Measurements from ENCODE around the gene RAB4B. TPM values are rescaled to one million over a fixed set of nuclear protein-coding genes. Genes with fewer than 3 reads are reported as not detected.

Gene RAB4B
- total and polyA plus RNA-seq, 4 experiments from 2014 or later = 53.5 to 69.8 (median 61.2) TPM

Other genes starting within 250 kb of the RAB4B start
- 100 to 1,000 TPM; 167 to 170 TPM for gene SHKBP1, start 201.4 kb upstream of the RAB4B start, total RNA-seq
- gene SHKBP1, start 201.4 kb upstream of the RAB4B start, polyA plus RNA-seq = 100 to 1,000 TPM; 137 to 155 TPM
- gene LTBP4, start 176.9 kb upstream of the RAB4B start, total RNA-seq = 100 to 1,000 TPM; 157 to 158 TPM
- gene LTBP4, start 176.9 kb upstream of the RAB4B start, polyA plus RNA-seq = 10 to 100 TPM; 26.0 to 49.4 TPM
- gene NUMBL, start 87.6 kb upstream of the RAB4B start, total RNA-seq = 10 to 100 TPM; 15.8 to 20.2 TPM
- gene NUMBL, start 87.6 kb upstream of the RAB4B start, polyA plus RNA-seq = 1 to 10 TPM in 1 of 2 donors, under 1 TPM in 1; 0.35 to 1.6 TPM
- 10 to 100 TPM; 48.0 to 54.7 TPM for gene COQ8B, start 61.4 kb upstream of the RAB4B start, total RNA-seq
- gene COQ8B, start 61.4 kb upstream of the RAB4B start, polyA plus RNA-seq = 10 to 100 TPM; 20.2 to 20.4 TPM
- 10 to 100 TPM in 1 of 2 experiments, 1 to 10 TPM in 1; 8.1 to 10.2 TPM for gene ITPKC, start 61.1 kb upstream of the RAB4B start, total RNA-seq
- 1 to 10 TPM; 1.9 to 7.2 TPM for gene ITPKC, start 61.1 kb upstream of the RAB4B start, polyA plus RNA-seq
- 1 to 10 TPM; 5.2 to 5.5 TPM for gene ACTMAP, start 27.8 kb upstream of the RAB4B start, total RNA-seq
- 1 to 10 TPM in 1 of 2 donors, under 1 TPM in 1; 0.26 to 2.8 TPM for gene ACTMAP, start 27.8 kb upstream of the RAB4B start, polyA plus RNA-seq
- 10 to 100 TPM; 93.3 to 95.7 TPM for gene SNRPA, start 27.0 kb upstream of the RAB4B start, total RNA-seq
- gene SNRPA, start 27.0 kb upstream of the RAB4B start, polyA plus RNA-seq = 10 to 100 TPM; 48.8 to 63.9 TPM
- gene MIA, start 2.7 kb upstream of the RAB4B start, total RNA-seq = 10 to 100 TPM; 11.2 to 11.4 TPM
- not detected for gene MIA, start 2.7 kb upstream of the RAB4B start, polyA plus RNA-seq
- 100 to 1,000 TPM; 203 to 219 TPM for gene EGLN2, start 20.9 kb downstream of the RAB4B start, total RNA-seq
- gene EGLN2, start 20.9 kb downstream of the RAB4B start, polyA plus RNA-seq = 100 to 1,000 TPM; 141 to 207 TPM
- gene CYP2A6, start 72.2 kb downstream of the RAB4B start, total RNA-seq = under 1 TPM in 1 of 2 experiments, not detected in 1; 0.23 TPM
- gene CYP2A6, start 72.2 kb downstream of the RAB4B start, polyA plus RNA-seq = not detected
- gene CYP2A7, start 104.0 kb downstream of the RAB4B start, total RNA-seq = not detected
- gene CYP2A7, start 104.0 kb downstream of the RAB4B start, polyA plus RNA-seq = not detected
- not detected for gene CYP2B6, start 213.0 kb downstream of the RAB4B start, total RNA-seq
- not detected for gene CYP2B6, start 213.0 kb downstream of the RAB4B start, polyA plus RNA-seq